ENCODE data around the gene MYOF. TPM values are rescaled to one million over a fixed set of nuclear protein-coding genes. Genes with fewer than 3 reads are reported as not detected.
"Not testable (repeated sequence)": the region's sequence is repeated elsewhere in the genome, so short reads cannot be mapped to it uniquely, and the experiment has no call there.

MYOF gene
- total RNA-seq, 1 donor from 2014 or later = 87.9 TPM

- DNase-seq = no peak
These were observed 56.3 kb downstream of the MYOF start for GRCh38 chr10:93425861-93426260.

GRCh38 chr10:93422118-93422517 is 60.0 kb downstream of the MYOF start:
- no peak for DNase-seq

DNA sequence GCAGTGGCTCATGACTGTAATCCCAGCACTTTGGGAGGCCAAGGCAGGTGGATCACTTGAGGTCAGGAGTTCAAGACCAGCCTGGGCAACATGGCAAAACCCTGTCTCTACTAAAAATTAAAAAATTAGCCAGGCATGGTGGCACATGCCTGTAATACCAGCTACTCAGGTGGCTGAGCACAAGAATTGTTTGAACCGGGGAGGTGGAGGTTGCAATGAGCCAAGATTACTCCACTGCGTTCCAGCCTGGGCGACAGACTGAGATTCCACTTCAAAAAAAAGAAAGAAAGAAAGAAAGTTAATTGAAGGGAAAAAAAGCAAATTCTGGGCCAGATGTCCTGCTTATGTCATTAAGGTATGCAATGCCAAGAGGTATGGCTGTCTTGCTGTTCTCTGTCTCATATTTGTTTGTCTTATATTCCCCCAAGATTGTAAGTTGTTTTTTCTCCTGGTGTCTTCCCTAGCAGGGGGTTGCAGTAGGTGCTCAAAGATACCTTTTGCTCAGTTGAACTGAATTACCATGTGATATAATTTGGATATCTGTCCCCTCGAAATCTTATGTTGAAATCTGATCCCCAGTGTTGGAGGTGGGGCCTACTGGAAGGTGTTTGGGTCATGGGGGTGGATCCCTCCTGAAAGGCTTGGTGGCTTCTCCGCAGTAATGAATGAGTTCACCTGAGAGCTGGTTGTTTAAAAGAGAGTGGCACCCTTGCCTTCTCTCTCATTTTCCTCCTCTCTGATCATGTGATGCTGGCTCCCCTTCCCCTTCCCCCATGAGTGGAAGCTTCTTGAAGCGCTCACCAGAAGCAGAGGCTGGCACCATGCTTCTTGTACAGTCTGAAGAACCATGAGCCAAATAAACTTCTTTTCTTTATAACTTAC is 60.9 kb downstream of the MYOF start:
- peak; percentile 54 for DNase-seq

GRCh38 chr10:93420091-93420490 is 62.0 kb downstream of the MYOF start:
- peak; percentile 88 for DNase-seq

DNA sequence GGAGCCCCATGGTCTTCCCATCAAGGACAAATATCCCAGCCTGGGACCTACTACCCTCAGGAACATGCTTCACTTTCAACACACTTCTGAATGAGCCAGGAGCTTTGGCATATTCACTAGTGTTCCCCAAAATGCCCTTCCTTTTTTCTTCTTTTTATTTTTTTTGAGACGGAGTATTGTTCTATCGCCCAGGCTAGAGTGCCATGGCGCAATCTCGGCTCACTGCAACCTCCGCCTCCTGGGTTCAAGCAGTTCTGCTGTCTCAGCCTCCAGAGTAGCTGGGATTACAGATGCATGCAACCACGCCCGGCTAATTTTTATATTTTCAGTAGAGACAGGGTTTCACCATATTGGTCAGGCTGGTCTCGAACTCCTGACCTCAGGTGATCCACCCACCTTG is 63.1 kb downstream of the MYOF start:
- DNase-seq = not testable (repeated sequence)

GRCh38 chr10:93417921-93418320 is 64.2 kb downstream of the MYOF start:
- DNase-seq = no peak

- peak; percentile 72 for DNase-seq
These were observed 64.9 kb downstream of the MYOF start for GRCh38 chr10:93417266-93417665.

GRCh38 chr10:93416824-93417223 is 65.3 kb downstream of the MYOF start:
- DNase-seq = no peak

- DNase-seq = no peak
These were observed 66.4 kb downstream of the MYOF start for GRCh38 chr10:93415693-93416092.

DNA sequence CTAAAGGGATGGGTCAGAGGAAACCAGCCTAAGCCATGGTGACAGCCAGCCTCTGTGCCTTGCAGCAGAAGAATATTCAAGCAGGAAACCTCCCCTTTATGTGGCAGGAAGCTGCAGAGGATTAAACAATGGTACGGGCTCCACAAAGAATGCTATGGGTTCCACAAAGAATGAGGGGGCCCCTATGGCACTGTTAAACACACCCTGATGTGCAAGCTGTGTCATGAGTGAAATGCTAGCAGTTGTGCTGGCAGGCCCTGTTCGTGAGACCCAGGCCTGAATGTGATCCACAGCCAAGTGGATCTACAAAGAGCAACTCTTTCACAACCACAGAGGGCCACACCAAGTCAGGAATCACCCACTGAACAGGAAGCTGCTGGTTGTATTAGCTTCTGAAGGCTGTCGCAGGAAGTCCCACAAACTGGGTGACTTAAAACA is 68.9 kb downstream of the MYOF start:
- DNase-seq = no peak

- no peak for DNase-seq
These were observed 69.3 kb downstream of the MYOF start for GRCh38 chr10:93412801-93413200.

DNA sequence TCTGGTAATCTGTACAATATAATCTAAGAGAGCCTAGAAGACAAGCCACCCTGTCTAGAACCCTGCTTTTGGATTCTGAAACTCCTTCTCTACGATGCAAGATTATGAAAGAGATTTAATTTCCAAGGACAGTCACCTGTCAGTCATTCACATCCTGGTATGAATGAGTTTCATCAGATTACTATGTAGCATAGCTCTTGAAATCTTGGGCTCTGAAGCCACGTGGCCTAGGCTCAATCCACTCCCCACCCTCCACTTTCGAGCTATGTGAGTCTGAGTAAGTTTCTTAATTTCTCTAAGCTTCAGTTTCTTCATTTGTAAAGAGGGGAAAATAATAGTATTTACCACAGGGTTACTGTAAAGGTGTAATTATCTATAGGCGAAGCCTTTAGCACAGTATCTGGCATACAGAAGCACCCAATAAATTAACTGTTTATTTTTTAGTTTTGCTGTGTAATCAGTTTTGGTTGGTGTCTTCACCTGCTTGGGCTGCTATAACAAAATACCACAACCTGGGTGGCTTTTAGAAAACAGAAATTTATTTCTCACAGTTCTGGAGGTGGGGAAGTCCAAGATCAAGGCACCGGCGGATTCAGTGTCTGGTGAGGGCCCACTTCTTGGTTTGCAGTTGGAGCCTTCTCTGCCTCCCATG is 71.3 kb downstream of the MYOF start:
- DNase-seq = no peak

DNA sequence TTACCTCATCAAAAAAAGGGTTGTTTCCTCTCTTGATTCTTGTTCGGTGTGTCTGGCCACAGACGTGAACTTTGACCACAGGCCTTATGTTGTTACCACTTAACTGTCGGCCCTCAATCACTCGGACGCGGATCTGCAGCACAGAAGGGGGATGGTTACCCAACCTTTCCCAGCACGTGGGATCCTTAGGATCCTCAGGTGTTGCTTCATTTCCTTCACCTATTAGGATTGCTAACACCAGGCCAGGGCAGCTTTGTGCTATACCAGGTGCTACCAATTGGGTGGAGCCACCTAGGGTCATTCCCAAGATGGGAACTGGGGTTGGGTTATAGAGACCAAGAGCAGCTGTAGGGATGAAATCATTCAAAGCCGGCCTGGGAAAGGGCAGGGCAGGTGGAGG is 73.4 kb downstream of the MYOF start:
- no peak for DNase-seq

DNA sequence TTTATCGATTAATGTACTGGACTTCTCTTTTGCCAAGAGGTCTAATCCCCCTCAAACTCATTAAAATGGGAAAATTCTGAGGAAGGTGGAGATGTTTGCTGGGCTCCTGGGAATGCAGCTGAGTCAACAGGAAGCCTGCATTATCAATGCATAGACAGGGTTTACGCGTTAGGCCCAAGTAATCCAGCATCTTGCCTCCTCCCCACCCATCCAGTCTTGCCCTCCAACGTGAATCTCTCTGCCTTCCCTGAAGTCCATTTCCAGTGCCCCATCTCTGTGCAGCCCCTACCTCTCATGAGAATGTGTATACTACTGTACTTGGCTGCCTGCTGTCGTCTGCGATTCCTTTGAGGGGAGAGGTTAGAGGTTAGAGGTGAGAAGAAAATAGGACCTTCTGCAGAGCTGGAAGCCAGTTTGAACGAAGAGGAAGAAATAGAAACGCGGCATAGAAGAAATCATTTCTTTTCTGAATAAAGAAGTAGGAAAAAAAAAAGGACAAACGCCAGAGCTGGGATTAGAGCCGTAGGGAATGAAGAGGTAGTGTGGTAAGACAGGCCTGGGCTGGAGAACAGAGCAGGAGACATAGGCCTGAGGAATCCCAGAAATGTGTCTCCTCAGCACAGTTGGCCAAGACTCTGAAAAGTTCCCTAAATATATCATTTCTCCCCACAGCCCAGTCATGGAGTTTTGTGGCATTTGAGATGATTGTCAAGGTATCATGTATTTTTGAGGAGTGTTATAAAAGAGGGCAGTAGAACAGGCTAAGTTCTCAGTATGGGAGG is 75.6 kb downstream of the MYOF start:
- peak; percentile 37 for DNase-seq

GRCh38 chr10:93404048-93404354 is 78.1 kb downstream of the MYOF start:
- DNase-seq = no peak

DNA sequence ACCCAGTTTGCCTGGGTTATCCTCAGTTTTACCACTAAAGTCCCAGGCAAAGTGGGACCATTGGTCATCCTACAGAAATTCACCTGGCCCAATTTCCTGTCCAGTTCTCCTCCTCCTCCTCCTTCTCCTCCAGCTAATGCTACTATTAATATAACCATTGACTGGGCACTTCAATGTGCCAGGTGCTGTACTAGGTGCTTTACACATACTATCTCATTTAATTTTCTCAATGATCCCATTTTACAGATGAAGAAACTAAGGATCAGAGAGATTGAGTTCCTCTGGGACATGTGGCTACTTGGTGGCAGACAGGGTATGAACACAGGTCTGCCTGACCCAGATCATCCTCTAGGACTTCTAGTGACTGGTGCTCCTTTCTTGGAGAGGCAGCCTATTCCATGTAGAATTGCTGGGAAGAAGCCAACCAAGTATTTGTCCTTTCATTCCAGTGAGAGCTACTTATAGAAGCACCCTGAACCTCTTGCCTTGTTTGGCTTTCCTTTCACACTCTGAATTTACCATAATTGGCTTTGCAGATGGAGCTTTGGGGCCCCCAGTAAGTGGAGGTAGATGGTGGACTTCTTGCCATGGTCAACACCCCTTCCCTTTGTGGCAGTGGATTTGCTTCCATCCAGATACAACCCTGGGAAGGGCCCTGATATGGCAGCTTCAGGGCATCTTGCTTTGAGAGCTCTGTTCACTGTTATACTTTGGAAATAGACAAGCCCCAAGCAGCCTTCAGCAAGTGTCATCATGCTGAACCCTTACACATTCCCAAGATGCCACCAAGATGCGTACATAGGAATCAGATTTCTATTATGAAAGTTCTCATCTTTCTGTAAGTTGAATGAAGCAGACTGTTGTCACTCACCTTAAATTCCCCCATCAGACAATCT is 78.7 kb downstream of the MYOF start:
- no peak for DNase-seq

GRCh38 chr10:93402192-93402591 is 79.9 kb downstream of the MYOF start:
- DNase-seq = no peak

- no peak for DNase-seq
These were observed 83.6 kb downstream of the MYOF start for GRCh38 chr10:93398528-93398927.

- no peak for DNase-seq
These were observed 85.1 kb downstream of the MYOF start for GRCh38 chr10:93397020-93397419.

DNA sequence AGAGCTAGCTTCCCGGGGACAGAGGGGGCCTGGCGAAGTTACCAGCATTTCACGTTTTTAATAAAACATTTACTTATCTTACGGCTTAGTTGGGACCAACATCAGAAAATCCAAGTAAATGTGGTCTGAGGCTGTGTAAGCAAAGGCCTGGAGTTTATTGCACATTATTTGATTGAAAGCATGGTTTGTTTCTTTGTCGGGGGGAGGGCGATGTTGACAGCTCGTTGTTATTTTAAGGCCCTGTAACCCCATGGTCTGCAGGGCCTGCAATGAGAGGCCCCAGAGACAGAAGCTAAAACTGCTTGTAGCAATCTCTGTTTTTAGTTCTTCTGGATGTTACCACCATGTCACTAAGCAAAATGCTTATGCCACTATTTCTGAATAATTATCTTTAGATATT is 88.9 kb downstream of the MYOF start:
- DNase-seq = no peak

- no peak for DNase-seq
These were observed 90.0 kb downstream of the MYOF start for GRCh38 chr10:93392121-93392520.

Measured in tongue (tissue), 2 donors.